Fibroblast of peridontal ligament (primary cell): ENCODE measurements around the gene ADSS1.

Source experiments
- DNase-seq: peaks from one replicate; pipeline ENCODE4 v3.0.0-alpha.2; 2010; ENCODE audit errors: extremely low read depth

ADSS1 gene

DNA sequence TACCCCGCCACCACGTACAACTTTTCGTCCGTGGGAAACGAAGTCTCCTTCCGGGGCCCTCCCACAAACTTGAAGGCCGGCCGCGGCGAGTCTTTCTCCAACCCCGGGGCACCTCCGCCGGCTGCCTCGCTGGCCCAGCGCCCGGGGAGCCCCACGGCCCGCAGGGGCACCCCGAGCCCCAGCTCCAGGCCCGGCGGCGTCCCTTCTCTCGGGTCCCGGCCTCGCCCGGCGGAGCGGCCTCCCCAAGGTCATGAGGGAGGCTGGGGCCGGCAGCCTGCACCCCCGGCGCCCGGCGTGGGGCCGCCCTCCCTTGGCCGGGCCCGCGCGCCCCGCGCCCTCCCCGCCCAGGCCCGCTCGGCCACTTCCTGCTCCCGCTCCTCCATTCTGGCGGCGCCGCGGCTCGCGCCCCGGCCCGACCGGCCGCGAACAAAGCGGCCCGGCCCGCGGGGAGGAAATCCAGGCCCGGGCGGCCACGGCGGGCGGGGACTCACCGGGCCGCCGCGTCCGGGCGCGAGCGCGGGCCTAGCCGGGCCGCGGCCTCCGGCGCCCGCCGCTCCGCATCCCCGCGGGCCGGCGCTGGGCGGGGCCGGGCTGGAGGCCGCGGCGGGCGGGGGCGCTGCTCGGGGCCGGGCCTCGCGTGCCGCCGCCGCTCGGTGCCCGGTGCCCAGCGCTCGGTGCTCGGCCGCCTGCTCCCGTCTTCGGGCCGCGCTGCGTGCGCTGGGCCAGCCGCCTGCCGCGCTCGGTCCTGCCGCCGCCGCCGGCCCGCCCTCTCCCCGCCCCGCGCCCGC lies 71.2 kb downstream of the ADSS1 start, which contains the start of gene AKT1:
Gene AKT1, minus strand, starts transcription at position 756 of the 788 bp plus-strand sequence. CDS start 3,105 bp downstream, outside the sequence.
- DNase-seq, result peak; percentile 3

GRCh38 chr14:104795781-104796686 lies 72.0 kb downstream of the ADSS1 start:
- peak; percentile 5 for DNase-seq

DNA sequence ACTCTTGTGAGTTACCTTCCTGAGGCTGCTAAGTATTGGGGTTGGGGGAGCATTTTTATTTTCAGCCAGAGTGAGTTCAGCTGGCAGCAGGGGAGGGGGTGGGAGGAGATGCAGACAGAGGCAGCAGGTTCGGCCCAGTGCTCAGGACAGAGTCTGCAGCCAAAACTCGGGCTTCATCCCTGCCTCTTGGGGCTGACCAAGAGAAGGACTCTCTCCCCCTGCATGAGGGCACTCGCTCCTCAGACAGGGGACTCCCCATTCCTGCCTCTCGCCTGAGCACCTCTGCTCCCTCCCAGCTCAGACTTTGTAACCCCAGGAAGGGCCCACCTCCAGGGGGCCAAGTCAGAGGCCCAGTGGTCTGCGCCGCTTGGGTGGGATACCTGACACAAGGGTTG lies 72.7 kb downstream of the ADSS1 start:
- no peak for DNase-seq
